OCI-M1 (cell line): ENCODE data around the gene SQSTM1.
"Not testable (repeated sequence)": the region's sequence is repeated elsewhere in the genome, so short reads cannot be mapped to it uniquely, and the experiment has no call there.

ENCODE experiments used
- DNase-seq: peaks from one replicate; lab custom pipeline; 2025; lab: John Stamatoyannopoulos, UW

Gene SQSTM1

GRCh38 chr5:179820483-179821297 is at the start of gene SQSTM1:
SQSTM1 (plus strand) TSS chr5:179820905; CDS start chr5:179820937, 32 bp downstream.
- DNase-seq, result peak; percentile 88

GRCh38 chr5:179771311-179771895 is 49.3 kb upstream of the SQSTM1 start:
- peak; percentile 78 for DNase-seq

DNA sequence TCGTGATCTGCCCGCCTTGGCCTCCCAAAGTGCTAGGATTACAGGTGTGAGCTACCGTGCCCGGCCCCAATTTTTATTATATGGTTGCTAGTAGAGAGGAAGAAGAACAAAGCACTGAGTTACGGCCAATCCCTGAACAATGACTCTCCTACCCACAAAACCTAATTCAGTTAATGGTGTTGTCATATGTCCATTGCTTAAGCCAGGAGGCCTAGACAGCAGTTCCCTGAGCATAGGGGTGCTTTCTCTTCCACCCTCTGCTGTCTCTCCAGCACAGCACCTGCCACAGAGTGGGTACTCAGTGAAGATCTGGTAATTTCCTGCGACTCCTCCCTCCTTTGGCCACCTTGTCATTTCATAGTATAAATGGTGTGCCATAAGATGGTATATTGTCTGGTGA is 48.4 kb upstream of the SQSTM1 start:
- DNase-seq, result peak; percentile 44

DNA sequence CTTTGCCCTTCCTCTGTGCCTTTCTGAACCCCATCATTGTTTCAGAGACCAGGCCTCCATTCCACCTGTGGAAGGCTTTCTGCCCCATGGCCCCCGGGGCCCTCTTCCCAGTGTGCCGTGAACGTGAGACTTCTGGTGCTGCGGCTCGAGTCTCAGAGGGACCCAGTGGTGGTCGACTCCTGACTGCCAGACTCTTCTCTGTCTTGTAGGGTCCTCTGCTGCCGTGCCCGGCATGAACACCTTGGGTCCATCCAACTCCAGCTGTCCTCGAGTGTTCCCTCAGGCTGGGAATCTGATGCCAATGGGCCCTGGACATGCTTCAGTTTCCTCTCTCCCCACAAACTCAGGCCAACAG is 47.0 kb upstream of the SQSTM1 start:
- DNase-seq, result no peak

DNA sequence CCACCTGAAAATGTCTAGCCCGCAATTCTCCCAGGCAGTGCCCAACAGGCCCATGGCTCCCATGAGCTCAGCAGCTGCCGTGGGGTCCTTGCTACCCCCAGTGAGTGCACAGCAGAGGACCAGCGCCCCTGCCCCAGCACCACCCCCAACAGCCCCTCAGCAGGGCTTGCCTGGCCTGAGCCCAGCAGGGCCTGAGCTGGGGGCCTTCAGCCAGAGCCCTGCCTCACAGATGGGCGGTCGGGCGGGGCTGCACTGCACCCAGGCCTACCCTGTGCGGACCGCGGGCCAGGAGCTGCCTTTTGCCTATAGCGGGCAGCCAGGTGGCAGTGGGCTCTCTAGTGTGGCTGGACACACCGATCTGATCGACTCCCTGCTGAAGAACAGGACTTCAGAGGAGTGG is 46.3 kb upstream of the SQSTM1 start:
- DNase-seq, result no peak

DNA sequence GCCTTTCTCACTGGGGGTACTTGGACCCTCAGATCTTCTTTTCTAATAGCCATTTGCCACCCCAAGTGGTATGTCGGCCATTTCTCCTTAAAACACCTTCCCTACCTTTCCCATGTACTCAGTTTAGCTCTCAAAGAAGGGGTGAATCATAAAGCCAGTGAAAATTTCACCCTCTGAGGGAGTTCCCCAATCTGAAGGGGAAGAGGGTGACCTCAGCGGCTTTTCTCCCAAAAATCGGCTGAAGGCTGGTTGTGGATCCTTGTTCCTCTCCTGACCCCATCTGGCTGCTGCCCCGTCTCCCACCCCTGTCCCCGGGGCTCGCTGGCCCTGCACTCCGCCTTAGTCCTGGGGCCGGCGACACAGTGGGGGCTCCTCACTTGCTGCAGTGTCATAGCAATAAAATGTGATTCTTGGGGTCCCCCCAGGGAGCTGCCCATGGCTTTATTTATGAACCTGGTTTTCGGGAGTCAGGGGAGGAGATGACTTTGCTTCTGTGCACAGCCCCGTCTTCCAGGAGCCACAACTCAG is 44.2 kb upstream of the SQSTM1 start:
- DNase-seq, result no peak

DNA sequence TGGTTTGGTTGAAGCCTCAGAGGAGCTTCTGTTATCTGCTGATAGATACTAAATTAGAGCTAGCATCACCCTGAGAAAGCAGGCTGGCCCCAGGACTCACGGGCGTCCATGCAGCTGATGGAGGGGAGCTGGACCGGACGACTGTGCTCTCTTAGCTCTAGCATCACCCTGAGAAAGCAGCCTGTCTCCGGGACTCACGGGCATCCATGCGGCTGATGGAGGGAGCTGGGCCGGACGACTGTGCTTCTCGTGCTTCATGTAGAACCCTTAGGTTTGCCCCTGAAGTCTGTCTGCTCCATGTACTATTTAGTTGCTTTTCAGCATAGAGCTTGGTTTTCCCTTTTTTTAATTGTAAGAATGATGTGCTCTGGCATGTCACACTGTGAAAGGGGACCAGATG is 43.2 kb upstream of the SQSTM1 start:
- no peak for DNase-seq

DNA sequence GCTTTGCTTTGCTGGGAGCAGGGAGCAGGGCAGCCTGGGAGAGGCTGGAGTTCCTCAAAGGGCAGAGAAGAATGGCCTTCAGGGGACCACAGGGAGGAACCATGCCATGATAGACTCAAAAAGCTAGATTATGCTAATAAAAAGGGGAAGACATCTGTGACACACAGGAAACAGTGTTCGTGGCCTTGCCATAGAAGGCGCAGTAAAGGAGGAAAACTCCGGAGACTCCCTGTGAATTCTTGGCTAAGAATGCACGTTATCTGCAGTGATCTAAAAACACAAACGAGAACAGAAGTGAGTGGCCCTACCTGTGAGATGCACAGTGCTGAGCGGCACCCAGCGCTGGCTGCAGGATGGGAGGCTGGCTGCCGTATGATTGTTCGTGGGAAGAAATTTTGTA is 42.8 kb upstream of the SQSTM1 start:
- DNase-seq, result no peak

GRCh38 chr5:179778591-179778990 is 42.1 kb upstream of the SQSTM1 start:
- DNase-seq, result no peak

DNA sequence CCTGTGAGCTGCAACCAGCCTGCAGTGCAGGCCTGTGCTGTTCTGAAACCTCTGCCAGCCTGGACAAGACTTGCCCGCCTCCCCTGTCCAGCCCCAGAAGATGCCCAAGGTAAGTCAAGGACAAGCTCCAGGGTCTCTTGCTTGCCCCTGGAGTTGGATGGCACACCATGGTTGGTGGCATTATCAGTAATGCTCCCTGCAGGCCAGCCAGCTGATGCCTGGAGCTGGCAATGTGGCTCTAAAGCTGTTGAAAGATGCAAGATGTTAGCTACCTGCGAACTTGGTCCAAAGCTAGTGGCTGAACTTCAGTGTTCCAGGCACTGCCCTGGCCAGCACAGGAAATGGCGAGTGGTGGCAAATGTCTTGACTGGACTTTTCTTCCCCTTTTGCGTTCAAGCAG is 40.9 kb upstream of the SQSTM1 start:
- no peak for DNase-seq

DNA sequence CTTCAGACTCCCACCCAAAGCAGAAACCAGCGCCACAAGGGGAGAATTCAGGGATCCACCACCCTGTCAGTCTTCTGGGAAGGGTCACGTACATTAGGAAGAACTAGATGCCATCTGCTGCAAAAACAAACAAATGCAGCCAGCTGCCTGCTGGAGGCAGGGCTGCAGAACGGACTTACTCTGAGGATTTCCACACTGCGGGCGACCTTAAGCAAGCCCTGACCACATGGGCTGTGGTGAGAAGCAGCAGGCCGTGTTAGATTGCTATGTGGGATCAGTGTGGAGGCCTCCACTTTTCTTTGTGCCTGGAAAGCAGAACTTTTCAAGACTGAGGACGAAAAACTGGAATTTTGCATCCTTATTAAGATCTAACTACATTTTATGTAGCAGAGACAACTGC is 40.3 kb upstream of the SQSTM1 start:
- no peak for DNase-seq

DNA sequence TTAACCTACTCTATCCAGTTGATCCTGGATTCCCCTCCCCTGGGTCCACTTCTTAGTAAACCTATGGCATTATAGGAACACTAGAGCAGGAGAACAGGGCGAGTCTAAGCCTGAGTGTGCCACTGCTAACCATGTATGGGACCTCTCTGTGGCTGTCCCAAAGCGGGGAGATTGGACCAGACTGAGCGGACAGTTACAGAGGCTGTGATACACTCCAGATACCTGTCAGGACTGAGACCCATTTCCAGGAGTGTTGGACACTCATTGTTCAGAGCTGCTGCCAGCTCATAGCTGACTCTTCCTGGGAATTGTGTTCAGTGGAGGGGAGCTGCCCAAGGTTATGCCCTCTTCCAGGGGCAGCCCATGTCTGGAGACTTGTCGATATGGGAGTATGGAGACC is 38.9 kb upstream of the SQSTM1 start:
- DNase-seq, result no peak

DNA sequence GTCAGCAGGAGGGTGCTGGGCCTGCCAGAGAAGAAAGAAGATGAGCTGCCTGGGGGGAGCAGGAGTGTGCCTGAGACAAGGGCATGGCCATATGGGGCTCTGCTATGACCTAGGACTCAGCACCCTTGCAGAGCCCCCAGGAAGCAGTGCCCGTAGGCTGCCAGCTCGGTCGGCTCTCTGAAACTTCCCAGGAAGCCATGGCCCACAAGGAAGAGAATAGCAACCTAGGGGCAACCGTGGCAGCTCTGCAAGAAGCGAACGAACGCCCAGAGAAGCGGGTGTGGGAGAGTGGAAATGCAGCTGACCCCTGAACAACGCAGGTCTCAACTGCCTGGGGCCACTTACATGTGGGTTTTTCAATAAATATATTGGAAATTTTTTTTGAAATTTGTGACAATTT is 37.6 kb upstream of the SQSTM1 start:
- no peak for DNase-seq

DNA sequence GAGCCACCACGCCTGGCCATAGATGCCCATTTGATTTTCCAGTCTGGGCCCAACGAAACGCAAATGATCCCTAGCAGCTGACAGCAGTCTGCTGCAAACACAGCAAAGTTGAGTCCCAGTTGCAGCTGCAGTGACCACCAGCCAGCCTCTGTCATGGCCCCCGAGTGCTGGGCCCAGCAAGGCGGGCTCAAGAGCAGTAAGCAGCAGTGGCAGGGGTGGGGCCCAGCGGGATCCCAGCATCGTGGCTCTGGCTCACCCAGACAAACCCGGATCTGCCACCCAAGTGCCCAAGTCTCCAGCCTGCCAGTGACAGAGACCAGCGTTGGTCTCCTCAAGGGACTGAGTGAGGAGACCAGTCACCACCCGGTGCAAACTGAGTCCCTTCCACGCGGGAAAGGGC is 33.8 kb upstream of the SQSTM1 start:
- no peak for DNase-seq

DNA sequence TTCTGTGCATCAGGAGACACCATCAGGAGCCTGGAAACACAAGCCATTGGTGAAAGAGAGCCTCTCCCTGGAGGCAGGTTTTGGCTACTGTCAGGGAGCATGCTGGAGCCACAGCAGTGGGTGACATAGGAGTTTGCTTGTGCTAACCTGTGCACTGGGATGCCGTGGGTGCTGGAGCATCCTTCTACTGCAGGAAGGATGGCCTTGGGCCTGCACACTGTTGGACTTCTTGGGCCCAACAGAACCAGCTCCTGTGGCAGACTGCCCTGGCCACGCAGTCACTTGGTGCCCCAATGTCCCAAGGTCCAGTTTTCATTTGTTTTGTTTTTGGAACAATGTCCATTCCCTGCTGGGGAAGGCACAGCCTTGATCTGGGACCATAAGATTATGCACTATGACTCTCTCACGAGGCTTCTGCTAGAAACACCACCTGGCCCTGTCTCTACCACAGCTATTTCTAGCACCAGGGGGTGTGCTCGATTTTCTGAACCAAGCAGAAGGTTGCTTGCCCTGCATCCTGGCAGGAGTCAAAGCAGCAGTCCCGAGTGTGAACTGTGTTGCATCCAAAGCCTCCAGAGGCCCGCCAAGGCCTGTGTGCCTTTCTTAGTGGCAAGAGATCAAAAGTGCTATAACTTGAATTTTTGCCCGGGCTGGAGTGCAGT is 32.4 kb upstream of the SQSTM1 start:
- DNase-seq, result no peak

DNA sequence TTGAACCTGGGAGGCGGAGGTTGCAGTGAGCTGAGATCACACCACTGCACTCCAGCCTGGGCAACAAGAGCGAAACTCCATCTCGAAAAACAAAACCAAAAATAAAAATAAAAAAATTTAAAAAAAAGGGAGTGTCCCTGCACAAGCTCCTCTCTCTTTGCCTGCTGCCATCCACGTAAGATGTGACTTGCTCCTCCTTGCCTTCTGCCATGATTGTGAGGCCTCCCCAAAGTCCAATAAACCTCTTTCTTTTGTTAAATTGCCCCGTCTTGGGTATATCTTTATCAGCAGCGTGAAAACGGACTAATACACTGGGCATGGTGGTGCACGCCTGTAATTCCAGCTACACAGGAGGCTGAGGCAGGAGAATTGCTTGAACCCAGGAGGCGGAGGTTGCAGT is 31.4 kb upstream of the SQSTM1 start:
- DNase-seq, result not testable (repeated sequence)

- no peak for DNase-seq
These were observed 28.7 kb upstream of the SQSTM1 start for GRCh38 chr5:179791881-179792611.

DNA sequence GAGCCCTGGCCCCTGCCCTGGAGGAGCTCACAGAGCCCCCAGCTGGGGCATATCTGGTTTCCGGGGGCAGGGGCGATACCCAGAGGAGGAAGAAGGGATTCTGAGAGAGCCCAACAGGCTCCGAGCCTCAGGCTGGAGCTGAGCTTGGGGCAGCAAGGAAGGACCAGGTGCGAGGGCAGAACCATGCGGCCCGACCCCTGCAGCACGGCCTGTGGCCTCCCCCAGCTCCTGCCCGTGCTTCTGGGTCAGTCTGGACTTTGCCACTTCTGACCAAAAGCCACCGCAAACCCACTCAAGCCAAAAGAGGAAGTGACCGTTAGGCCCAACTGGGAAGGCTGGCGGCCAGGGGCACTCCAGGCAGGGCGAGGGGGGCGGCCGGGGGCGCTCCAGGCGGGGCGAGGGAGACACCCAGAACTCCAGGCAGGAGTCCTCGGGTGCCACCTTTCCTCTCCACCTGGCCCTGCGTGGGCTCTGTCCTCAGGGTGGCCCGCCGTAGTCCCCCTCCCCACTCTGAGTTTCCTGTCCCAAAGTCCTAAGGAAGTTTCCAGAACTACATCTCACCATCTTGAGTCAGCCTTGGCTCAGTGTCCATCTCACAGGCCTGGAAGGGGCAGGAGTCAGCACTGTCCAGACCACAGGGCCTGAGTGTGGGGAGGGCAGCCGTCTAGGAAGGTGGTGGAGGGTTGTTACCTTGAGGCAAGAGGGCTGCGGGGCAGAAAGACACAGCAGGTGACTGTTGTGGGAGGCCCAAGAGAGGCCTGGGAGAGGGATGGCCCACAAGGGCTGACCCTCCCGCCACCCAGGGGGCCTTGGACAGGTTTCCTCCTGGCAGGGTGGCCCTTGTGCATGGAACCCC is 27.9 kb upstream of the SQSTM1 start:
- peak; percentile 88 for DNase-seq

DNA sequence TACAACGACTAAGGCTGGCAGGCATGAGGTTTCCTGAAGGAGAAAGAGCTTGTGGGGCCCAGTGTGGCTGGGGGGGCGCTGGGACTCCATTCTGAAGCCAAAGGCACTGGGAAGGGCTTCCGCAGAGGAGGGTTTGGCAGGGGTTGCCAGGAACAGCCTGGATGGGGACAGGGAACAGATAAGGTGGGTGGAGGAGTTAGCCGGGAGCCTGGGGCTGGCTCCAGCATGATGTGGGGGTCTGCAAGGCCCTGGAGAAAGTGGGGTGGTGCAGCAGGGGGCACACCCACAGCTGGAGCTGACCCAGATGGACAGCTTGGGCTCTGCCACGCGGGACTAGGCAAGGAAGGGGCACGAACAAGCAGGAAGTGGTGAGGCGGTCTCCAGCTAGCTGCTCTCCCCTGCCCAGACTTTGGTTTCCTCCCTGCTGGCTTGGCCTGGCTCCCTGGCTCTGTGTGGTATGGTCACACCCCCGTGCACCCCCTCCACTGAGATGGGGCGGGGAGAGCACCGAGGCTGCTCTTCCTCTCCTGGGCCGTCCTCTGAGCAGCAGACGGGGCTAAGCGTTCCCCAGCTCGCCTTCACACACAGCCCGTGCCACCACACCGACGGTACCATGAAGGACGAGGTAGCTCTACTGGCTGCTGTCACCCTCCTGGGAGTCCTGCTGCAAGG is 27.1 kb upstream of the SQSTM1 start, which contains the start of gene LTC4S:
Gene LTC4S, plus strand, starts transcription at position 519 of the 672 bp plus-strand sequence. Its CDS starts 95 bp downstream, at position 614.
- DNase-seq, result peak; percentile 66

DNA sequence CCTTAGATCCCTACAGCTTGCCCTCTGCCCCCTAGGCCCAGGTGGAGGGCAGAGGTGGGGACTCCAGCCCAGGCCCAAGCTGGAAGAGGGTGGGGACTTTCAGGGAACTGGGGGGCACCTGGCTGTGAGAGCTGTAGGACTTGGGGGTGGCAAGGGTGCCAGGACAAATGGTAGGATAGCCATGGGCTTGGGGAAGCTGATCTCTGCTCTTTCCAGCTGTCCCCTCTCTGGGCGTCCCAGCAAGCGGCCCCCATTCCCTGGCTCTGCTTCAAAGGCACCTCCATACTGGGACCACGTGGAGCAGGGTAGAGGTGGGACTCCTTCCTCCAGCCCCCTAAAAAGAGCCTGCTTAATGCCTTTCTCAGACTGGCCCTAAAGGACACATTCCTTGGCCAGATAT is 26.5 kb upstream of the SQSTM1 start:
- DNase-seq, result no peak

GRCh38 chr5:179794575-179794974 is 26.1 kb upstream of the SQSTM1 start:
- peak; percentile 35 for DNase-seq
